GM23338 (cell line): Measurements from ENCODE around the gene BNIP5. TPM values are rescaled to one million over a fixed set of nuclear protein-coding genes. Genes with fewer than 3 reads are reported as not detected.
A peak's percentile ranks its signal among the peaks of the same experiment; 100 is the strongest.

Experiments used
- ATAC-seq: fragments of 200-7000 bp; cut with Tn5 transposase; 3 replicates; pipeline ENCODE4 v1.9.1; 2020
- DNase-seq: peaks from one replicate; pipeline ENCODE4 v3.0.0-alpha.2; 2015; ENCODE audit warnings: low spot score
- H2AFZ ChIP-seq: fragments of 200-600 bp; sonication (generic); 2 replicates; pipeline ENCODE4 v1.8.0; 2016; ENCODE audit warnings: antibody characterized with exemption, mild to moderate bottlenecking, moderate library complexity
- H3F3A ChIP-seq: fragments of 200-600 bp; sonication (generic); replicated peaks from 2 replicates; pipeline ENCODE4 v1.8.0; 2017; ENCODE audit warnings: antibody characterized with exemption, mixed run types, low read depth
- H3K27ac ChIP-seq: fragments of 200-600 bp; sonication (generic); 2 replicates; pipeline ENCODE4 v1.6.1; 2016; ENCODE audit warnings: low read depth
- H3K27me3 ChIP-seq: fragments of 200-600 bp; sonication (generic); 2 replicates; pipeline ENCODE4 v1.8.0; 2016; ENCODE audit warnings: mild to moderate bottlenecking, mixed run types, moderate library complexity; ENCODE audit not compliant: insufficient read depth
- H3K36me3 ChIP-seq: fragments of 200-600 bp; sonication (generic); 2 replicates; pipeline ENCODE4 v1.8.0; 2016; ENCODE audit warnings: mild to moderate bottlenecking; ENCODE audit not compliant: insufficient read depth
- H3K4me1 ChIP-seq: fragments of 200-600 bp; sonication (generic); 2 replicates; pipeline ENCODE4 v1.8.0; 2016; ENCODE audit warnings: mild to moderate bottlenecking, moderate library complexity; ENCODE audit not compliant: insufficient read depth
- H3K4me2 ChIP-seq: fragments of 200-600 bp; sonication (generic); 2 replicates; pipeline ENCODE4 v1.7.1; 2017; ENCODE audit warnings: mixed run types
- H3K4me3 ChIP-seq: fragments of 200-600 bp; sonication (generic); 2 replicates; pipeline ENCODE4 v1.6.1; 2016; ENCODE audit warnings: mixed run types
- H3K79me2 ChIP-seq: fragments of 200-600 bp; sonication (generic); replicated peaks from 2 replicates; pipeline ENCODE4 v1.8.0; 2017; ENCODE audit warnings: mild to moderate bottlenecking; ENCODE audit not compliant: insufficient read depth
- H3K9me2 ChIP-seq: fragments of 200-600 bp; sonication (generic); 2 replicates; pipeline ENCODE4 v1.8.0; 2017; ENCODE audit not compliant: insufficient read depth
- H4K20me1 ChIP-seq: fragments of 200-600 bp; sonication (generic); replicated peaks from 2 replicates; pipeline ENCODE4 v1.8.0; 2017; ENCODE audit warnings: mild to moderate bottlenecking; ENCODE audit not compliant: insufficient read depth
- H3K27ac Mint-ChIP-seq: 2 replicates; pipeline ENCODE4 v1.8.0; 2020; ENCODE audit warnings: inconsistent platforms, mild to moderate bottlenecking, moderate library complexity, mixed read lengths
- H3K27me3 Mint-ChIP-seq: 3 replicates; pipeline ENCODE4 v1.8.0; 2022; ENCODE audit warnings: low read depth, mild to moderate bottlenecking, moderate library complexity, mixed read lengths, inconsistent platforms; ENCODE audit not compliant: insufficient read depth, poor library complexity
- H3K36me3 Mint-ChIP-seq: 3 replicates; pipeline ENCODE4 v1.8.0; 2021; ENCODE audit warnings: low read depth, mild to moderate bottlenecking, inconsistent platforms, moderate library complexity, mixed read lengths
- H3K4me1 Mint-ChIP-seq: 3 replicates; pipeline ENCODE4 v1.8.0; 2020; ENCODE audit warnings: mild to moderate bottlenecking, inconsistent platforms, mixed read lengths
- H3K4me3 Mint-ChIP-seq: 3 replicates; pipeline ENCODE4 v1.8.0; 2021; ENCODE audit warnings: moderate library complexity, mild to moderate bottlenecking, inconsistent platforms, mixed read lengths
- H3K9me3 Mint-ChIP-seq: 3 replicates; pipeline ENCODE4 v1.8.0; 2020; ENCODE audit warnings: moderate library complexity, mild to moderate bottlenecking, inconsistent platforms, mixed read lengths
- CREB1 ChIP-seq: fragments of 250-450 bp; sonication (Bioruptor Pico); IDR thresholded peaks from 2 replicates; pipeline ENCODE4 v1.5.0; 2020; ENCODE audit warnings: low read depth, mild to moderate bottlenecking, moderate library complexity
- CTCF ChIP-seq, 2 experiments: fragments of 200-600 bp in 1 of 2; sonication (generic) in 1 of 2; conservative IDR thresholded peaks; 2 replicates each; pipeline versions ENCODE4 v1.5.1 to v1.6.1; 2016 to 2017; ENCODE audit warnings: antibody characterized with exemption in 2 of 2, low read depth in 2 of 2, mild to moderate bottlenecking in 2 of 2, moderate library complexity in 1 of 2
- ETS1 ChIP-seq: IDR thresholded peaks from 2 replicates; pipeline ENCODE4 v1.6.1; 2016; ENCODE audit warnings: antibody characterized with exemption
- EZH2 ChIP-seq: fragments of 200-600 bp; sonication (generic); IDR thresholded peaks from one replicate; pipeline ENCODE4 v1.8.0; 2017; ENCODE audit warnings: antibody characterized with exemption, mild to moderate bottlenecking, low read depth; ENCODE audit not compliant: unreplicated experiment
- EZH2phosphoT487 ChIP-seq: fragments of 200-600 bp; sonication (generic); IDR thresholded peaks from one replicate; pipeline ENCODE4 v1.8.1; 2018; ENCODE audit warnings: antibody characterized with exemption; ENCODE audit not compliant: unreplicated experiment
- JUNB ChIP-seq: IDR thresholded peaks from one replicate; pipeline ENCODE4 v1.6.1; 2016; ENCODE audit warnings: antibody characterized with exemption; ENCODE audit not compliant: unreplicated experiment
- NANOG ChIP-seq: IDR thresholded peaks from 2 replicates; pipeline ENCODE4 v1.6.1; 2016; ENCODE audit warnings: antibody characterized with exemption, borderline replicate concordance
- POLR2AphosphoS5 ChIP-seq: IDR thresholded peaks from 2 replicates; pipeline ENCODE4 v1.6.1; 2016; ENCODE audit warnings: antibody characterized with exemption, low read depth
- STAT1 ChIP-seq: IDR thresholded peaks from one replicate; pipeline ENCODE4 v1.6.1; 2016; ENCODE audit warnings: antibody characterized with exemption; ENCODE audit not compliant: unreplicated experiment
- ZNF114 ChIP-seq: fragments of 250-450 bp; sonication (Bioruptor Pico); IDR thresholded peaks from 2 replicates; pipeline ENCODE4 v1.5.0; 2020; ENCODE audit warnings: mild to moderate bottlenecking, moderate library complexity
- ZNF331 ChIP-seq: fragments of 250-450 bp; sonication (Bioruptor Pico); IDR thresholded peaks from 2 replicates; pipeline ENCODE4 v1.5.0; 2020; ENCODE audit warnings: low read depth, mild to moderate bottlenecking, moderate library complexity
- ZNF462 ChIP-seq: fragments of 250-450 bp; sonication (Bioruptor Pico); IDR thresholded peaks from 2 replicates; pipeline ENCODE4 v1.5.0; 2020; ENCODE audit warnings: mild to moderate bottlenecking, moderate library complexity
- polyA plus RNA-seq: library from polyadenylated mRNA; unstranded; fragments of >200 nt; fragmentation: Nextera tagmentation; extraction: Ambion mirVana; gene quantifications from 2 replicates; pipeline ENCODE4 v1.2.1, GENCODE V29; 2016
- total RNA-seq: library from RNA; depleted of rRNA; stranded (reverse); fragments of >200 nt; shearing (Covaris generic); gene quantifications from 2 replicates; pipeline ENCODE4 v1.2.3, GENCODE V29; 2014
- TF ChIP-seq, protein P1 (sequence below): IDR thresholded peaks from one replicate; pipeline ENCODE4 v1.6.1; 2018; ENCODE audit warnings: antibody characterized with exemption; ENCODE audit not compliant: unreplicated experiment

BNIP5 gene
- total and polyA plus RNA-seq, 2 experiments from 2014 or later = not detected

DNA sequence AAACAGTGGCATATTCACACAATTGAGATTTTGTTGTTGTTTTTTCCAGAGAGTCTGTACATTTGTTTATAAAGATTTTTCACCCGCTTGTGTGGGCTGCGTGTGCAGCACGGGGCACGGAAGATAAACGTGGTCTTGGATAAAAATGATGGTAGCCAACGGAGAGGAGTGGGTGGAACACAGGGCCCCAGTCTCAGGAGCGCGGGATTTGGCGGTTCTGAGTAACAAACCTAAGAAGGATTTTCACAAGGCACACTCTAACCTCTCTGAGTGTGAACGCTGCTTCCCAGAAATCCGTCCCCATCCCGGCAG, 3.6 kb upstream of the BNIP5 start:
- no peak for ATAC-seq
- peak overlapping the region; percentile 69; the same call in 2 of the 3 replicates for H3K4me3 Mint-ChIP-seq
- H3K27me3 Mint-ChIP-seq = peaks cover 10% of the 10 kb centered on the region

More for the DNA sequence above, 3.6 kb upstream of the BNIP5 start:
- Histone ChIP-seq H3K4me2 (peak overlapping the region; percentile 82), H3K79me2 (no peaks in the 10 kb centered on the region), H3K4me3 (peak overlapping the region; percentile 55), H4K20me1 (no peaks in the 10 kb centered on the region), H3K4me1 (no peaks in the 10 kb centered on the region), H2AFZ (peak overlapping the region; percentile 99), H3K36me3 (no peaks in the 10 kb centered on the region), H3K27ac (no peak overlapping the region), H3K9me2 (no peaks in the 10 kb centered on the region), H3F3A (0 out of 2 replicates have a peak, but pooled peaks cover 5% of the 10 kb centered on the region), H3K27me3 (peaks cover 10% of the 10 kb centered on the region)
- Mint-ChIP-seq H3K36me3 (no peaks in the 10 kb centered on the region), H3K9me3 (no peaks in the 10 kb centered on the region), H3K4me1 (peaks cover 8% of the 10 kb centered on the region), H3K27ac (no peak overlapping the region)
- TF ChIP-seq, protein P1, sequence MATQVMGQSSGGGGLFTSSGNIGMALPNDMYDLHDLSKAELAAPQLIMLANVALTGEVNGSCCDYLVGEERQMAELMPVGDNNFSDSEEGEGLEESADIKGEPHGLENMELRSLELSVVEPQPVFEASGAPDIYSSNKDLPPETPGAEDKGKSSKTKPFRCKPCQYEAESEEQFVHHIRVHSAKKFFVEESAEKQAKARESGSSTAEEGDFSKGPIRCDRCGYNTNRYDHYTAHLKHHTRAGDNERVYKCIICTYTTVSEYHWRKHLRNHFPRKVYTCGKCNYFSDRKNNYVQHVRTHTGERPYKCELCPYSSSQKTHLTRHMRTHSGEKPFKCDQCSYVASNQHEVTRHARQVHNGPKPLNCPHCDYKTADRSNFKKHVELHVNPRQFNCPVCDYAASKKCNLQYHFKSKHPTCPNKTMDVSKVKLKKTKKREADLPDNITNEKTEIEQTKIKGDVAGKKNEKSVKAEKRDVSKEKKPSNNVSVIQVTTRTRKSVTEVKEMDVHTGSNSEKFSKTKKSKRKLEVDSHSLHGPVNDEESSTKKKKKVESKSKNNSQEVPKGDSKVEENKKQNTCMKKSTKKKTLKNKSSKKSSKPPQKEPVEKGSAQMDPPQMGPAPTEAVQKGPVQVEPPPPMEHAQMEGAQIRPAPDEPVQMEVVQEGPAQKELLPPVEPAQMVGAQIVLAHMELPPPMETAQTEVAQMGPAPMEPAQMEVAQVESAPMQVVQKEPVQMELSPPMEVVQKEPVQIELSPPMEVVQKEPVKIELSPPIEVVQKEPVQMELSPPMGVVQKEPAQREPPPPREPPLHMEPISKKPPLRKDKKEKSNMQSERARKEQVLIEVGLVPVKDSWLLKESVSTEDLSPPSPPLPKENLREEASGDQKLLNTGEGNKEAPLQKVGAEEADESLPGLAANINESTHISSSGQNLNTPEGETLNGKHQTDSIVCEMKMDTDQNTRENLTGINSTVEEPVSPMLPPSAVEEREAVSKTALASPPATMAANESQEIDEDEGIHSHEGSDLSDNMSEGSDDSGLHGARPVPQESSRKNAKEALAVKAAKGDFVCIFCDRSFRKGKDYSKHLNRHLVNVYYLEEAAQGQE = no peak
- TF ChIP-seq CREB1 (CRISPR knock-in tag) (no peak), EZH2phosphoT487 (no peak), CTCF (conservative IDR thresholded peaks at IDR 0.05; ENCODE audit: low read depth in 2 of 2) (no peak), ETS1 (no peak), ZNF462 (CRISPR knock-in tag) (no peak), ZNF114 (CRISPR knock-in tag) (no peak), NANOG (no peak), EZH2 (no peak), STAT1 (no peak), ZNF331 (CRISPR knock-in tag) (no peak), JUNB (no peak), POLR2AphosphoS5 (no peak)
- DNase-seq = no peak
